SK-N-SH (cell line): ENCODE measurements around the gene TRPC6. TPM values are rescaled to one million over a fixed set of nuclear protein-coding genes. Genes with fewer than 3 reads are reported as not detected.

Experiments used
- CTCF ChIA-PET: fragments of 300-600, 350-600 bp; formaldehyde crosslinking; extraction: SDS; loops from one replicate; lab custom pipeline; 2021; lab: Yijun Ruan, JAX
- POLR2A ChIA-PET: fragments of 350-600 bp; sonication (Branson Sonifier 250); formaldehyde crosslinking; extraction: SDS; loops from one replicate; lab custom pipeline; 2020; ENCODE audit warnings: antibody characterized with exemption, inconsistent platforms; lab: Yijun Ruan, JAX
- DNase-seq: peaks from one replicate; pipeline ENCODE4 v3.0.0; 2012
- H2AFZ ChIP-seq: fragments of 200-600 bp; sonication (generic); 2 replicates; pipeline ENCODE4 v1.8.1; 2016; ENCODE audit warnings: antibody characterized with exemption, mild to moderate bottlenecking, low read depth
- H3F3A ChIP-seq: fragments of 200-600 bp; sonication (generic); replicated peaks from 2 replicates; pipeline ENCODE3; 2016; ENCODE audit warnings: antibody characterized with exemption, mild to moderate bottlenecking; ENCODE audit not compliant: insufficient read depth
- H3K27ac ChIP-seq, 2 experiments: fragments of 200-500 bp in 1 of 2; fragments of 200-600 bp in 1 of 2; sonication (Bioruptor generic) in 1 of 2; sonication (generic), shearing (Covaris generic) in 1 of 2; 2 replicates each; pipeline versions ENCODE4 v1.5.1 to v1.6.1; 2014 to 2016; ENCODE audit warnings: low read depth in 2 of 2, inconsistent platforms in 1 of 2, low read length in 1 of 2, mild to moderate bottlenecking in 1 of 2, mixed read lengths in 1 of 2
- H3K27me3 ChIP-seq: fragments of 200-600 bp; sonication (generic), shearing (Covaris generic); 2 replicates; pipeline ENCODE4 v1.6.1; 2016; ENCODE audit warnings: mixed run types; ENCODE audit not compliant: insufficient read depth
- H3K36me3 ChIP-seq, 2 experiments: fragments of 200-500 bp in 1 of 2; fragments of 200-600 bp in 1 of 2; sonication (Bioruptor generic) in 1 of 2; sonication (generic) in 1 of 2; replicated peaks in 1 of 2; 2 replicates each; pipeline versions ENCODE3 to v1.5.1; 2014 to 2016; ENCODE audit warnings: low read length in 1 of 2, mild to moderate bottlenecking in 1 of 2; ENCODE audit not compliant: insufficient read depth in 2 of 2, control insufficient read depth in 1 of 2
- H3K4me1 ChIP-seq, 2 experiments: fragments of 200-500 bp in 1 of 2; fragments of 200-600 bp in 1 of 2; sonication (Bioruptor generic) in 1 of 2; sonication (generic), shearing (Covaris generic) in 1 of 2; 2 replicates each; pipeline versions ENCODE4 v1.5.1 to v1.6.1; 2014 to 2016; ENCODE audit warnings: low read depth in 1 of 2, low read length in 1 of 2, mixed run types in 1 of 2; ENCODE audit not compliant: insufficient read depth in 2 of 2, control insufficient read depth in 1 of 2
- H3K4me2 ChIP-seq: fragments of 200-600 bp; sonication (generic), shearing (Covaris generic); 2 replicates; pipeline ENCODE4 v1.6.1; 2017; ENCODE audit warnings: mixed run types
- H3K4me3 ChIP-seq, 2 experiments: fragments of 200-500 bp in 1 of 2; fragments of 200-600 bp in 1 of 2; sonication (Bioruptor generic) in 1 of 2; sonication (generic), shearing (Covaris generic) in 1 of 2; 2 replicates each; pipeline versions ENCODE4 v1.5.1 to v1.8.1; 2014 to 2016; ENCODE audit warnings: low read depth in 2 of 2, inconsistent platforms in 1 of 2, low read length in 1 of 2, mild to moderate bottlenecking in 1 of 2, mixed read lengths in 1 of 2, moderate library complexity in 1 of 2
- H3K79me2 ChIP-seq: fragments of 200-600 bp; sonication (generic); 2 replicates; pipeline ENCODE4 v1.8.1; 2017; ENCODE audit warnings: mild to moderate bottlenecking; ENCODE audit not compliant: insufficient read depth
- H3K9ac ChIP-seq: fragments of 200-600 bp; sonication (generic); 2 replicates; pipeline ENCODE4 v1.6.1; 2017; ENCODE audit warnings: mixed run types
- H3K9me2 ChIP-seq: fragments of 200-600 bp; sonication (generic); 2 replicates; pipeline ENCODE4 v1.6.1; 2017; ENCODE audit warnings: mixed run types
- H3K9me3 ChIP-seq: fragments of 200-600 bp; sonication (generic); 2 replicates; pipeline ENCODE4 v1.6.1; 2017; ENCODE audit warnings: mixed run types, mild to moderate bottlenecking, moderate library complexity
- H4K20me1 ChIP-seq: fragments of 200-600 bp; sonication (generic); 2 replicates; pipeline ENCODE4 v1.6.1; 2017; ENCODE audit warnings: mild to moderate bottlenecking, mixed run types; ENCODE audit not compliant: insufficient read depth
- CHD2 ChIP-seq: fragments of 150-350 bp; IDR thresholded peaks from 2 replicates; pipeline ENCODE4 v1.6.1; 2018; ENCODE audit warnings: low read length; ENCODE audit not compliant: partially characterized antibody
- ELF1 ChIP-seq: IDR thresholded peaks from 2 replicates; pipeline ENCODE4 v1.4.0; 2012
- FOSL2 ChIP-seq: IDR thresholded peaks from 2 replicates; pipeline ENCODE4 v1.4.0; 2012; ENCODE audit warnings: low read depth, mild to moderate bottlenecking, moderate library complexity, borderline replicate concordance
- FOXM1 ChIP-seq: IDR thresholded peaks from 2 replicates; pipeline ENCODE4 v1.4.0; 2012; ENCODE audit warnings: low read depth, mild to moderate bottlenecking
- MEF2A ChIP-seq: IDR thresholded peaks from 2 replicates; pipeline ENCODE4 v1.4.0; 2012; ENCODE audit warnings: low read depth, borderline replicate concordance
- MXI1 ChIP-seq: IDR thresholded peaks from 2 replicates; pipeline ENCODE4 v1.6.1; 2012; ENCODE audit warnings: mild to moderate bottlenecking, low read depth, low read length, improper control_type of control experiment
- RXRA ChIP-seq: IDR thresholded peaks from 2 replicates; pipeline ENCODE4 v1.4.0; 2012; ENCODE audit warnings: low read depth, mild to moderate bottlenecking, borderline replicate concordance
- TAF1 ChIP-seq: IDR thresholded peaks from 2 replicates; pipeline ENCODE4 v1.6.1; 2012; ENCODE audit warnings: low read depth, mild to moderate bottlenecking, low read length, moderate library complexity, borderline replicate concordance
- TCF12 ChIP-seq: IDR thresholded peaks from 2 replicates; pipeline ENCODE4 v1.4.0; 2012
- WGBS: methylation state at CpG from one replicate; pipeline ENCODE4 v1.1.6; 2017; ENCODE audit warnings: low lambda C conversion rate; 5-methylcytosine and 5-hydroxymethylcytosine counted together
- polyA plus RNA-seq, 3 experiments: library from polyadenylated mRNA; depleted of rRNA; stranded (reverse); fragments of >200 nt; gene quantifications; 2 replicates each; pipeline ENCODE4 v1.2.3, GENCODE V29; 2012
- TF ChIP-seq, protein P1 (sequence below): IDR thresholded peaks from 2 replicates; pipeline ENCODE4 v1.4.0; 2012; ENCODE audit warnings: low read depth, borderline replicate concordance
- TF ChIP-seq, protein P2 (sequence below): IDR thresholded peaks from 2 replicates; pipeline ENCODE4 v1.6.1; 2012; ENCODE audit warnings: mild to moderate bottlenecking, low read depth, low read length, moderate library complexity
- TF ChIP-seq, protein P3 (sequence below): IDR thresholded peaks from 2 replicates; pipeline ENCODE4 v1.4.0; 2012; ENCODE audit warnings: low read depth

TRPC6 gene
- polyA plus RNA-seq, 1 of the 3 experiments (the other 2 are of a cell fraction), result not detected

DNA sequence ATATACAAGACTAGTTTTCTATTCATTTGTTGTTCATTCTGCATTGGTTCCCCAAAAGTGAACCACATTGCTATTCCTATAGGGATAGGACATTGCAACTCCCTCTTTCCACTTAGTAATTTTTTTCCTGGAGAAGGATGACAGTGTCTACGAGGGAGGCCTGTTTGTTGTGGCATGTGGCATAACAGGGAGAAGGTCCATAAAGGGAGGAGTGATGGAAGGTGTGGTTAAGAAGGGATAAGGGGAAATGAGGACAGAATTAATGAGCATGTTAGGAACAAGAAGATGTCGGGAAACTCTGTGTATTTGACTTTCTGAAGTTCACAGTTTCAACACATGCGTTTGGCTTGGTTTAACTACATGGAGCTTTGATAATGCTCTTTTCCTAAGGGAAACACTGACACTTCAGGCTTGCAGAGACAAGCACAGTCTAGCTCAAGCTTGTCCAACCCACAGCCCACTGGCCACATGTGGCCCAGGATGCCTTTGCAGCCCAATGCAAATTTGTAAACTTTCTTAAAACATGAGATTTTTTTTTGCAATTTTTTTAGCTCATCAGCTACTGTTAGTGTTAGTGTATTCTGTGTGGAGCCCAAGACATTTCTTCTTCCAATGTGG, 149.7 kb downstream of the TRPC6 start:
- CTCF ChIA-PET, result interaction anchor here (0.7 kb wide), 1 partner anchor 254 kb away, joined by 3 read pairs; no protein-coding TSS in a partner anchor
- Histone ChIP-seq H3K79me2 (no peaks in the 10 kb centered on the region), H3K27ac (no peak overlapping the region), H3K4me2 (no peak overlapping the region), H4K20me1 (no peaks in the 10 kb centered on the region), H3K4me1 (no peaks in the 10 kb centered on the region), H3K9me2 (no peaks in the 10 kb centered on the region), H3K9ac (no peak overlapping the region), H3K36me3 (no peaks in the 10 kb centered on the region), H2AFZ (no peak overlapping the region), H3K27me3 (no peaks in the 10 kb centered on the region), H3K9me3 (no peaks in the 10 kb centered on the region), H3K4me3 (no peak overlapping the region), H3F3A (no peaks in the 10 kb centered on the region)
- POLR2A ChIA-PET, result no interaction called here
- no peak for DNase-seq
- no peak for TF ChIP-seq ELF1
- TF ChIP-seq, protein P1, sequence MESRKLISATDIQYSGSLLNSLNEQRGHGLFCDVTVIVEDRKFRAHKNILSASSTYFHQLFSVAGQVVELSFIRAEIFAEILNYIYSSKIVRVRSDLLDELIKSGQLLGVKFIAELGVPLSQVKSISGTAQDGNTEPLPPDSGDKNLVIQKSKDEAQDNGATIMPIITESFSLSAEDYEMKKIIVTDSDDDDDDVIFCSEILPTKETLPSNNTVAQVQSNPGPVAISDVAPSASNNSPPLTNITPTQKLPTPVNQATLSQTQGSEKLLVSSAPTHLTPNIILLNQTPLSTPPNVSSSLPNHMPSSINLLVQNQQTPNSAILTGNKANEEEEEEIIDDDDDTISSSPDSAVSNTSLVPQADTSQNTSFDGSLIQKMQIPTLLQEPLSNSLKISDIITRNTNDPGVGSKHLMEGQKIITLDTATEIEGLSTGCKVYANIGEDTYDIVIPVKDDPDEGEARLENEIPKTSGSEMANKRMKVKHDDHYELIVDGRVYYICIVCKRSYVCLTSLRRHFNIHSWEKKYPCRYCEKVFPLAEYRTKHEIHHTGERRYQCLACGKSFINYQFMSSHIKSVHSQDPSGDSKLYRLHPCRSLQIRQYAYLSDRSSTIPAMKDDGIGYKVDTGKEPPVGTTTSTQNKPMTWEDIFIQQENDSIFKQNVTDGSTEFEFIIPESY, result no peak
- TF ChIP-seq CHD2, result no peak
- no peak for TF ChIP-seq FOSL2
- no peak for TF ChIP-seq TAF1
- TF ChIP-seq MEF2A, result no peak
- TF ChIP-seq, protein P2, sequence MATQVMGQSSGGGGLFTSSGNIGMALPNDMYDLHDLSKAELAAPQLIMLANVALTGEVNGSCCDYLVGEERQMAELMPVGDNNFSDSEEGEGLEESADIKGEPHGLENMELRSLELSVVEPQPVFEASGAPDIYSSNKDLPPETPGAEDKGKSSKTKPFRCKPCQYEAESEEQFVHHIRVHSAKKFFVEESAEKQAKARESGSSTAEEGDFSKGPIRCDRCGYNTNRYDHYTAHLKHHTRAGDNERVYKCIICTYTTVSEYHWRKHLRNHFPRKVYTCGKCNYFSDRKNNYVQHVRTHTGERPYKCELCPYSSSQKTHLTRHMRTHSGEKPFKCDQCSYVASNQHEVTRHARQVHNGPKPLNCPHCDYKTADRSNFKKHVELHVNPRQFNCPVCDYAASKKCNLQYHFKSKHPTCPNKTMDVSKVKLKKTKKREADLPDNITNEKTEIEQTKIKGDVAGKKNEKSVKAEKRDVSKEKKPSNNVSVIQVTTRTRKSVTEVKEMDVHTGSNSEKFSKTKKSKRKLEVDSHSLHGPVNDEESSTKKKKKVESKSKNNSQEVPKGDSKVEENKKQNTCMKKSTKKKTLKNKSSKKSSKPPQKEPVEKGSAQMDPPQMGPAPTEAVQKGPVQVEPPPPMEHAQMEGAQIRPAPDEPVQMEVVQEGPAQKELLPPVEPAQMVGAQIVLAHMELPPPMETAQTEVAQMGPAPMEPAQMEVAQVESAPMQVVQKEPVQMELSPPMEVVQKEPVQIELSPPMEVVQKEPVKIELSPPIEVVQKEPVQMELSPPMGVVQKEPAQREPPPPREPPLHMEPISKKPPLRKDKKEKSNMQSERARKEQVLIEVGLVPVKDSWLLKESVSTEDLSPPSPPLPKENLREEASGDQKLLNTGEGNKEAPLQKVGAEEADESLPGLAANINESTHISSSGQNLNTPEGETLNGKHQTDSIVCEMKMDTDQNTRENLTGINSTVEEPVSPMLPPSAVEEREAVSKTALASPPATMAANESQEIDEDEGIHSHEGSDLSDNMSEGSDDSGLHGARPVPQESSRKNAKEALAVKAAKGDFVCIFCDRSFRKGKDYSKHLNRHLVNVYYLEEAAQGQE, result no peak
- no peak for TF ChIP-seq RXRA
- no peak for TF ChIP-seq TCF12
- TF ChIP-seq FOXM1, result no peak
- TF ChIP-seq MXI1, result no peak
- TF ChIP-seq, protein P3, sequence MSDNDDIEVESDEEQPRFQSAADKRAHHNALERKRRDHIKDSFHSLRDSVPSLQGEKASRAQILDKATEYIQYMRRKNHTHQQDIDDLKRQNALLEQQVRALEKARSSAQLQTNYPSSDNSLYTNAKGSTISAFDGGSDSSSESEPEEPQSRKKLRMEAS, result no peak
- 18% methylated on average over 3 of the region's 3 CpGs for WGBS
